HepG2 (cell line): ENCODE measurements around the gene MARCHF4. TPM values are rescaled to one million over a fixed set of nuclear protein-coding genes. Genes with fewer than 3 reads are reported as not detected.

Experiments used
- ATAC-seq: fragments of 200-7000 bp; cut with Tn5 transposase; 3 replicates; pipeline ENCODE4 v1.9.1; 2020; ENCODE audit warnings: mild to moderate bottlenecking, moderate library complexity
- BruUV-seq: library from RNA; stranded (reverse); fragments of 400-500 nt; replicated peaks from 2 replicates; lab custom pipeline; 2021; lab: Mats Ljungman, UMichigan
- CTCF ChIA-PET: fragments of 300-600 bp; formaldehyde crosslinking; extraction: SDS; loops from one replicate; lab custom pipeline; 2021; ENCODE audit warnings: low total read pairs, inconsistent platforms, low intra/inter-chr PET ratio; lab: Yijun Ruan, JAX
- POLR2A ChIA-PET: fragments of 350-600 bp; sonication (Branson Sonifier 250); formaldehyde crosslinking; loops from one replicate; lab custom pipeline; 2020; ENCODE audit warnings: antibody characterized with exemption, inconsistent platforms; lab: Yijun Ruan, JAX
- DNase-seq: peaks from one replicate; pipeline ENCODE4 v3.0.0-alpha.2; 2015; ENCODE audit warnings: low spot score
- FAIRE-seq: peaks from 3 replicates; lab custom pipeline; 2011; peaks lifted over from hg19 to GRCh38; lab: Jason Lieb, UNC
- H2AFZ ChIP-seq: one replicate; pipeline ENCODE4 v1.6.1; 2011; ENCODE audit warnings: low read length, inconsistent platforms
- H3K27ac ChIP-seq: fragments of 300-600 bp; 3 replicates; pipeline ENCODE4 v1.8.0; 2011; ENCODE audit warnings: mixed run types, mild to moderate bottlenecking, mixed read lengths, low read length, inconsistent platforms; ENCODE audit not compliant: insufficient read depth; ENCODE audit errors: extremely low read length
- H3K27me3 ChIP-seq, 2 experiments: fragments of 200-600 bp in 1 of 2; 2 replicates in 1 of 2; 3 replicates in 1 of 2; pipeline versions ENCODE4 v1.6.0 to v1.8.0; 2011; ENCODE audit warnings: low read length in 2 of 2, mild to moderate bottlenecking in 2 of 2, moderate library complexity in 2 of 2, inconsistent platforms in 1 of 2; ENCODE audit not compliant: insufficient read depth in 2 of 2, control insufficient read depth in 1 of 2
- H3K36me3 ChIP-seq, 2 experiments: fragments of 200-600 bp in 1 of 2; replicated peaks in 1 of 2; 2 replicates in 1 of 2; 3 replicates in 1 of 2; pipeline versions ENCODE4 v1.5.1 to v1.8.0; 2011; ENCODE audit warnings: low read length in 2 of 2, inconsistent platforms in 1 of 2; ENCODE audit not compliant: insufficient read depth in 2 of 2, control insufficient read depth in 1 of 2
- H3K4me1 ChIP-seq: 2 replicates; pipeline ENCODE4 v1.5.1; 2012; ENCODE audit warnings: low read length, inconsistent platforms; ENCODE audit not compliant: insufficient read depth
- H3K4me2 ChIP-seq: 2 replicates; pipeline ENCODE4 v1.6.0; 2011; ENCODE audit warnings: low read depth, low read length, inconsistent platforms
- H3K4me3 ChIP-seq, 3 experiments: fragments of 200-600 bp in 1 of 3; sonication (generic), shearing (Covaris generic) in 1 of 3; replicated peaks in 1 of 3; 2 replicates each; pipeline ENCODE4 v1.5.1; 2011 to 2016; ENCODE audit warnings: low read length in 3 of 3, inconsistent platforms in 2 of 3, low read depth in 2 of 3, mild to moderate bottlenecking in 2 of 3, control low read depth in 1 of 3, mixed read lengths in 1 of 3; ENCODE audit not compliant: insufficient read depth in 1 of 3
- H3K79me2 ChIP-seq: one replicate; pipeline ENCODE4 v1.6.1; 2011; ENCODE audit warnings: low read length, inconsistent platforms; ENCODE audit not compliant: insufficient read depth
- H3K9ac ChIP-seq: 2 replicates; pipeline ENCODE4 v1.6.0; 2011; ENCODE audit warnings: mild to moderate bottlenecking, low read depth, low read length, inconsistent platforms; ENCODE audit not compliant: insufficient read depth
- H3K9me3 ChIP-seq: 2 replicates; pipeline ENCODE4 v1.5.1; 2012; ENCODE audit warnings: mild to moderate bottlenecking, low read length
- H4K20me1 ChIP-seq: 2 replicates; pipeline ENCODE4 v1.6.0; 2011; ENCODE audit warnings: inconsistent platforms, mild to moderate bottlenecking, low read length, moderate library complexity; ENCODE audit not compliant: insufficient read depth
- PPARG ChIP-seq: conservative IDR thresholded peaks from 2 replicates; pipeline ENCODE4 v1.6.1; 2016; ENCODE audit warnings: missing biosample characterization, missing genetic modification reagents
- STAG1 ChIP-seq: sonication (generic); formaldehyde crosslinking; IDR thresholded peaks from 2 replicates; pipeline ENCODE4 v1.4.0; 2020; ENCODE audit warnings: missing genetic modification reagents
- ZFP82 ChIP-seq: sonication (generic); formaldehyde crosslinking; IDR thresholded peaks from 2 replicates; pipeline ENCODE4 v1.5.1; 2020; ENCODE audit warnings: mild to moderate bottlenecking, missing genetic modification reagents, borderline replicate concordance
- ZNF282 ChIP-seq: fragments of 450-650 bp; IDR thresholded peaks from 2 replicates; pipeline ENCODE4 v1.6.1; 2018; ENCODE audit not compliant: partially characterized antibody
- ZNF34 ChIP-seq: sonication (generic); formaldehyde crosslinking; IDR thresholded peaks from 2 replicates; pipeline ENCODE4 v1.4.0; 2020; ENCODE audit warnings: mild to moderate bottlenecking, missing genetic modification reagents, borderline replicate concordance
- ZNF383 ChIP-seq: sonication (generic); formaldehyde crosslinking; IDR thresholded peaks from 2 replicates; pipeline ENCODE4 v1.4.0; 2020; ENCODE audit warnings: missing genetic modification reagents, mild to moderate bottlenecking, borderline replicate concordance
- ZNF615 ChIP-seq: sonication (generic); formaldehyde crosslinking; IDR thresholded peaks from 2 replicates; pipeline ENCODE4 v1.5.0; 2020; ENCODE audit warnings: mild to moderate bottlenecking, missing genetic modification reagents, borderline replicate concordance
- ZNF724P ChIP-seq: sonication (generic); formaldehyde crosslinking; IDR thresholded peaks from 2 replicates; pipeline ENCODE4 v1.8.0; 2022; ENCODE audit warnings: missing genetic modification reagents, borderline replicate concordance
- ZNF790 ChIP-seq: sonication (generic); formaldehyde crosslinking; IDR thresholded peaks from 2 replicates; pipeline ENCODE4 v1.8.0; 2022; ENCODE audit warnings: missing genetic modification reagents, mild to moderate bottlenecking, borderline replicate concordance
- WGBS: methylation state at CpG from one replicate; pipeline ENCODE4 v1.1.6; 2017; ENCODE audit warnings: low lambda C conversion rate; 5-methylcytosine and 5-hydroxymethylcytosine counted together
- in situ Hi-C: cut with HindIII; loops from 2 replicates; pipeline ENCODE4 v1.10.0; 2017; ENCODE audit warnings: low pct_unique_long_range_greater_than_20kb; ENCODE audit not compliant: extremely low pct_ligation_motif_present
- intact Hi-C: fragments of 100-400 bp; cut with micrococcal nuclease; formaldehyde crosslinking; loops from one replicate; pipeline ENCODE4 v1.10.0; 2022; ENCODE audit not compliant: unreplicated experiment
- polyA plus RNA-seq, 8 experiments: library from polyadenylated mRNA; depleted of rRNA in 3 of 8; stranded (reverse) in 7 of 8; unstranded in 1 of 8; fragments of >200 nt; fragmentation: Illumina TruSeq in 4 of 8; extraction: Trizol in 4 of 8; gene quantifications; 2 replicates each; pipeline versions ENCODE4 v1.2.1 to v1.2.3, GENCODE V29; 2011 to 2016; ENCODE audit warnings: low read depth in 4 of 8, missing spikeins in 1 of 8, mixed read lengths in 1 of 8; ENCODE audit not compliant: insufficient read depth in 1 of 8
- total RNA-seq, 5 experiments: library from RNA; depleted of rRNA; stranded (reverse); fragments of >200 nt; fragmentation: Illumina TruSeq; extraction: Trizol; gene quantifications; 2 replicates each; pipeline ENCODE4 v1.2.3, GENCODE V29; 2016; ENCODE audit warnings: low read depth in 1 of 5
- TF ChIP-seq, protein P1 (sequence below): sonication (generic); formaldehyde crosslinking; IDR thresholded peaks from 2 replicates; pipeline ENCODE4 v1.5.0; 2020; ENCODE audit warnings: mild to moderate bottlenecking, missing genetic modification reagents, borderline replicate concordance
- TF ChIP-seq, protein P2 (sequence below): sonication (generic); formaldehyde crosslinking; IDR thresholded peaks from 2 replicates; pipeline ENCODE4 v1.9.0; 2021; ENCODE audit warnings: missing genetic modification reagents, mild to moderate bottlenecking, borderline replicate concordance
- TF ChIP-seq, protein P3 (sequence below): sonication (generic); formaldehyde crosslinking; IDR thresholded peaks from 2 replicates; pipeline ENCODE4 v1.5.0; 2020; ENCODE audit warnings: mild to moderate bottlenecking, missing genetic modification reagents

Gene MARCHF4
- total and polyA plus RNA-seq, 2 of the 13 experiments (the other 11 are each of a cell fraction or from before 2014, with no cell fraction given): not detected

DNA sequence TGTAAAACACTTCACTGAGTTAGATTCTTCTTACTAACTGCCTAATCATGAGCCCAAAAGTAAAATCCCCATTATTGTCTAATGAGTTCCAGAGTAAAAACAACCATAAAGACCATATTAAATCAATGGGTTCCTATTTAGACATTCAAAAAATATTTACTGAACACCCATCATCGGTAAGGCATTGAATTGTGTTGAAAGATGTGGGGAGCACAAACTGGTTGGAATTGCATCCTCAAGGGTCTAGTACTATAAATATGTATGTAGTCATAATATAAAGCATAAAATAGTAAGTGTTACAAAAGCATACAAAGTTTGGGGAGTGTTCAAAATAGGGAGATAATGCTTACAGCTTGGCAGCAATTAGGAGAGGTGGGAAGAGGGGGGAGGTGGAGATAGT is 3.0 kb upstream of the MARCHF4 start:
- in situ Hi-C loops (no loop called here), intact Hi-C loops (no loop called here)
- H4K20me1 ChIP-seq: no peaks in the 10 kb centered on the region
- no TSS peak for BruUV-seq
- H3K4me3 ChIP-seq: no peak overlapping the region
- H3K36me3 ChIP-seq: no peaks in the 10 kb centered on the region
- no peaks in the 10 kb centered on the region for H3K9me3 ChIP-seq
- CTCF ChIA-PET: no interaction called here
- WGBS: 0% methylated on average over 1 of the region's 1 CpG
- no peak overlapping the region for H3K4me2 ChIP-seq
- no peak overlapping the region for H3K9ac ChIP-seq
- no peaks in the 10 kb centered on the region for H3K79me2 ChIP-seq
- FAIRE-seq: no peak
- ATAC-seq: no peak
- POLR2A ChIA-PET: no interaction called here
- no peaks in the 10 kb centered on the region for H3K4me1 ChIP-seq
- no peak for DNase-seq
- no peak overlapping the region for H2AFZ ChIP-seq
- no peak overlapping the region for H3K27ac ChIP-seq
- H3K27me3 ChIP-seq: peaks cover 8 to 28% of the 10 kb centered on the region in 2 experiments; a peak in 4 of 5 replicates
- TF ChIP-seq, protein P1, sequence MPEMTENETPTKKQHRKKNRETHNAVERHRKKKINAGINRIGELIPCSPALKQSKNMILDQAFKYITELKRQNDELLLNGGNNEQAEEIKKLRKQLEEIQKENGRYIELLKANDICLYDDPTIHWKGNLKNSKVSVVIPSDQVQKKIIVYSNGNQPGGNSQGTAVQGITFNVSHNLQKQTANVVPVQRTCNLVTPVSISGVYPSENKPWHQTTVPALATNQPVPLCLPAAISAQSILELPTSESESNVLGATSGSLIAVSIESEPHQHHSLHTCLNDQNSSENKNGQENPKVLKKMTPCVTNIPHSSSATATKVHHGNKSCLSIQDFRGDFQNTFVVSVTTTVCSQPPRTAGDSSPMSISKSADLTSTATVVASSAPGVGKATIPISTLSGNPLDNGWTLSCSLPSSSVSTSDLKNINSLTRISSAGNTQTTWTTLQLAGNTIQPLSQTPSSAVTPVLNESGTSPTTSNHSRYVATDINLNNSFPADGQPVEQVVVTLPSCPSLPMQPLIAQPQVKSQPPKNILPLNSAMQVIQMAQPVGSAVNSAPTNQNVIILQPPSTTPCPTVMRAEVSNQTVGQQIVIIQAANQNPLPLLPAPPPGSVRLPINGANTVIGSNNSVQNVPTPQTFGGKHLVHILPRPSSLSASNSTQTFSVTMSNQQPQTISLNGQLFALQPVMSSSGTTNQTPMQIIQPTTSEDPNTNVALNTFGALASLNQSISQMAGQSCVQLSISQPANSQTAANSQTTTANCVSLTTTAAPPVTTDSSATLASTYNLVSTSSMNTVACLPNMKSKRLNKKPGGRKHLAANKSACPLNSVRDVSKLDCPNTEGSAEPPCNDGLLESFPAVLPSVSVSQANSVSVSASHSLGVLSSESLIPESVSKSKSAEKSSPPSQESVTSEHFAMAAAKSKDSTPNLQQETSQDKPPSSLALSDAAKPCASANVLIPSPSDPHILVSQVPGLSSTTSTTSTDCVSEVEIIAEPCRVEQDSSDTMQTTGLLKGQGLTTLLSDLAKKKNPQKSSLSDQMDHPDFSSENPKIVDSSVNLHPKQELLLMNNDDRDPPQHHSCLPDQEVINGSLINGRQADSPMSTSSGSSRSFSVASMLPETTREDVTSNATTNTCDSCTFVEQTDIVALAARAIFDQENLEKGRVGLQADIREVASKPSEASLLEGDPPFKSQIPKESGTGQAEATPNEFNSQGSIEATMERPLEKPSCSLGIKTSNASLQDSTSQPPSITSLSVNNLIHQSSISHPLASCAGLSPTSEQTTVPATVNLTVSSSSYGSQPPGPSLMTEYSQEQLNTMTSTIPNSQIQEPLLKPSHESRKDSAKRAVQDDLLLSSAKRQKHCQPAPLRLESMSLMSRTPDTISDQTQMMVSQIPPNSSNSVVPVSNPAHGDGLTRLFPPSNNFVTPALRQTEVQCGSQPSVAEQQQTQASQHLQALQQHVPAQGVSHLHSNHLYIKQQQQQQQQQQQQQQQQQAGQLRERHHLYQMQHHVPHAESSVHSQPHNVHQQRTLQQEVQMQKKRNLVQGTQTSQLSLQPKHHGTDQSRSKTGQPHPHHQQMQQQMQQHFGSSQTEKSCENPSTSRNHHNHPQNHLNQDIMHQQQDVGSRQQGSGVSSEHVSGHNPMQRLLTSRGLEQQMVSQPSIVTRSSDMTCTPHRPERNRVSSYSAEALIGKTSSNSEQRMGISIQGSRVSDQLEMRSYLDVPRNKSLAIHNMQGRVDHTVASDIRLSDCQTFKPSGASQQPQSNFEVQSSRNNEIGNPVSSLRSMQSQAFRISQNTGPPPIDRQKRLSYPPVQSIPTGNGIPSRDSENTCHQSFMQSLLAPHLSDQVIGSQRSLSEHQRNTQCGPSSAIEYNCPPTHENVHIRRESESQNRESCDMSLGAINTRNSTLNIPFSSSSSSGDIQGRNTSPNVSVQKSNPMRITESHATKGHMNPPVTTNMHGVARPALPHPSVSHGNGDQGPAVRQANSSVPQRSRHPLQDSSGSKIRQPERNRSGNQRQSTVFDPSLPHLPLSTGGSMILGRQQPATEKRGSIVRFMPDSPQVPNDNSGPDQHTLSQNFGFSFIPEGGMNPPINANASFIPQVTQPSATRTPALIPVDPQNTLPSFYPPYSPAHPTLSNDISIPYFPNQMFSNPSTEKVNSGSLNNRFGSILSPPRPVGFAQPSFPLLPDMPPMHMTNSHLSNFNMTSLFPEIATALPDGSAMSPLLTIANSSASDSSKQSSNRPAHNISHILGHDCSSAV: no peak
- TF ChIP-seq ZNF724P (CRISPR knock-in tag) (no peak), ZNF615 (CRISPR knock-in tag) (no peak), ZNF282 (no peak), ZNF790 (CRISPR knock-in tag) (no peak), ZFP82 (CRISPR knock-in tag) (no peak), ZNF34 (CRISPR knock-in tag) (no peak), ZNF383 (no peak), STAG1 (no peak), PPARG (CRISPR knock-in tag) (no peak)
- TF ChIP-seq, protein P2, sequence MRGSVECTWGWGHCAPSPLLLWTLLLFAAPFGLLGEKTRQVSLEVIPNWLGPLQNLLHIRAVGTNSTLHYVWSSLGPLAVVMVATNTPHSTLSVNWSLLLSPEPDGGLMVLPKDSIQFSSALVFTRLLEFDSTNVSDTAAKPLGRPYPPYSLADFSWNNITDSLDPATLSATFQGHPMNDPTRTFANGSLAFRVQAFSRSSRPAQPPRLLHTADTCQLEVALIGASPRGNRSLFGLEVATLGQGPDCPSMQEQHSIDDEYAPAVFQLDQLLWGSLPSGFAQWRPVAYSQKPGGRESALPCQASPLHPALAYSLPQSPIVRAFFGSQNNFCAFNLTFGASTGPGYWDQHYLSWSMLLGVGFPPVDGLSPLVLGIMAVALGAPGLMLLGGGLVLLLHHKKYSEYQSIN: no peak
- TF ChIP-seq, protein P3, sequence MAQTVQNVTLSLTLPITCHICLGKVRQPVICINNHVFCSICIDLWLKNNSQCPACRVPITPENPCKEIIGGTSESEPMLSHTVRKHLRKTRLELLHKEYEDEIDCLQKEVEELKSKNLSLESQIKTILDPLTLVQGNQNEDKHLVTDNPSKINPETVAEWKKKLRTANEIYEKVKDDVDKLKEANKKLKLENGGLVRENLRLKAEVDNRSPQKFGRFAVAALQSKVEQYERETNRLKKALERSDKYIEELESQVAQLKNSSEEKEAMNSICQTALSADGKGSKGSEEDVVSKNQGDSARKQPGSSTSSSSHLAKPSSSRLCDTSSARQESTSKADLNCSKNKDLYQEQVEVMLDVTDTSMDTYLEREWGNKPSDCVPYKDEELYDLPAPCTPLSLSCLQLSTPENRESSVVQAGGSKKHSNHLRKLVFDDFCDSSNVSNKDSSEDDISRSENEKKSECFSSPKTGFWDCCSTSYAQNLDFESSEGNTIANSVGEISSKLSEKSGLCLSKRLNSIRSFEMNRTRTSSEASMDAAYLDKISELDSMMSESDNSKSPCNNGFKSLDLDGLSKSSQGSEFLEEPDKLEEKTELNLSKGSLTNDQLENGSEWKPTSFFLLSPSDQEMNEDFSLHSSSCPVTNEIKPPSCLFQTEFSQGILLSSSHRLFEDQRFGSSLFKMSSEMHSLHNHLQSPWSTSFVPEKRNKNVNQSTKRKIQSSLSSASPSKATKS (CRISPR knock-in tag): no peak
